ENCODE results near the gene ATP1B3.

- TF ChIP-seq, protein P1, sequence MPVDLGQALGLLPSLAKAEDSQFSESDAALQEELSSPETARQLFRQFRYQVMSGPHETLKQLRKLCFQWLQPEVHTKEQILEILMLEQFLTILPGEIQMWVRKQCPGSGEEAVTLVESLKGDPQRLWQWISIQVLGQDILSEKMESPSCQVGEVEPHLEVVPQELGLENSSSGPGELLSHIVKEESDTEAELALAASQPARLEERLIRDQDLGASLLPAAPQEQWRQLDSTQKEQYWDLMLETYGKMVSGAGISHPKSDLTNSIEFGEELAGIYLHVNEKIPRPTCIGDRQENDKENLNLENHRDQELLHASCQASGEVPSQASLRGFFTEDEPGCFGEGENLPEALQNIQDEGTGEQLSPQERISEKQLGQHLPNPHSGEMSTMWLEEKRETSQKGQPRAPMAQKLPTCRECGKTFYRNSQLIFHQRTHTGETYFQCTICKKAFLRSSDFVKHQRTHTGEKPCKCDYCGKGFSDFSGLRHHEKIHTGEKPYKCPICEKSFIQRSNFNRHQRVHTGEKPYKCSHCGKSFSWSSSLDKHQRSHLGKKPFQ (tag by site-specific recombination; IDR thresholded peaks at IDR 0.05), result no peak
- TF ChIP-seq, protein P2, sequence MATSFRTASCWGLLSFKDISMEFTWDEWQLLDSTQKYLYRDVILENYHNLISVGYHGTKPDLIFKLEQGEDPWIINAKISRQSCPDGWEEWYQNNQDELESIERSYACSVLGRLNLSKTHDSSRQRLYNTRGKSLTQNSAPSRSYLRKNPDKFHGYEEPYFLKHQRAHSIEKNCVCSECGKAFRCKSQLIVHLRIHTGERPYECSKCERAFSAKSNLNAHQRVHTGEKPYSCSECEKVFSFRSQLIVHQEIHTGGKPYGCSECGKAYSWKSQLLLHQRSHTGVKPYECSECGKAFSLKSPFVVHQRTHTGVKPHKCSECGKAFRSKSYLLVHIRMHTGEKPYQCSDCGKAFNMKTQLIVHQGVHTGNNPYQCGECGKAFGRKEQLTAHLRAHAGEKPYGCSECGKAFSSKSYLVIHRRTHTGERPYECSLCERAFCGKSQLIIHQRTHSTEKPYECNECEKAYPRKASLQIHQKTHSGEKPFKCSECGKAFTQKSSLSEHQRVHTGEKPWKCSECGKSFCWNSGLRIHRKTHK (tag by site-specific recombination; IDR thresholded peaks at IDR 0.05), result no peak
- TF ChIP-seq GFI1B (tag by site-specific recombination; IDR thresholded peaks at IDR 0.05) (no peak), EGR2 (tag by site-specific recombination; IDR thresholded peaks at IDR 0.05; ENCODE audit: low read depth) (no peak), TCF7L2 (IDR thresholded peaks at IDR 0.05; ENCODE audit: borderline replicate concordance, low read depth, low read length) (no peak), ZNF501 (tag by site-specific recombination; IDR thresholded peaks at IDR 0.05) (no peak), PRDM2 (tag by site-specific recombination; IDR thresholded peaks at IDR 0.05; ENCODE audit: borderline replicate concordance) (no peak), ZNF366 (tag by site-specific recombination; conservative IDR thresholded peaks at IDR 0.05) (no peak), ZNF2 (tag by site-specific recombination; IDR thresholded peaks at IDR 0.05) (no peak)
These were observed 6.3 kb upstream of the ATP1B3 start for GRCh38 chr3:141870091-141870687.
